ENCODE measurements around the gene OSBPL3.

Gene OSBPL3

GRCh38 chr7:24888653-24889052, 91.3 kb downstream of the OSBPL3 start:
- no peak for FAIRE-seq

GRCh38 chr7:24885716-24886115, 94.3 kb downstream of the OSBPL3 start:
- FAIRE-seq: no peak

- no peak for FAIRE-seq
Measured at GRCh38 chr7:24885305-24885704, 94.7 kb downstream of the OSBPL3 start.

GRCh38 chr7:24884401-24884800, 95.6 kb downstream of the OSBPL3 start:
- FAIRE-seq: no peak

GRCh38 chr7:24883622-24884013, 96.4 kb downstream of the OSBPL3 start:
- FAIRE-seq: no peak

- FAIRE-seq: no peak
Measured at GRCh38 chr7:24882989-24883621, 96.9 kb downstream of the OSBPL3 start.

- FAIRE-seq: no peak
Measured at GRCh38 chr7:24881623-24882022, 98.4 kb downstream of the OSBPL3 start.

GRCh38 chr7:24880886-24881285, 99.1 kb downstream of the OSBPL3 start:
- FAIRE-seq: no peak

- FAIRE-seq: no peak
Measured at GRCh38 chr7:24879291-24879690, 100.7 kb downstream of the OSBPL3 start.

GRCh38 chr7:24877790-24878311, 102.1 kb downstream of the OSBPL3 start:
- FAIRE-seq: no peak

GRCh38 chr7:24874791-24875190, 105.2 kb downstream of the OSBPL3 start:
- FAIRE-seq: no peak

GRCh38 chr7:24873944-24874343, 106.0 kb downstream of the OSBPL3 start:
- no peak for FAIRE-seq

GRCh38 chr7:24871770-24872169, 108.2 kb downstream of the OSBPL3 start:
- no peak for FAIRE-seq

- FAIRE-seq: no peak
Measured at GRCh38 chr7:24870766-24871165, 109.2 kb downstream of the OSBPL3 start.

GRCh38 chr7:24869572-24869971, 110.4 kb downstream of the OSBPL3 start:
- FAIRE-seq: no peak

- no peak for FAIRE-seq
Measured at GRCh38 chr7:24868741-24869140, 111.2 kb downstream of the OSBPL3 start.

GRCh38 chr7:24866004-24866615, 113.9 kb downstream of the OSBPL3 start:
- no peak for FAIRE-seq

GRCh38 chr7:24864214-24864817, 115.7 kb downstream of the OSBPL3 start:
- FAIRE-seq: no peak

GRCh38 chr7:24863626-24864025, 116.4 kb downstream of the OSBPL3 start:
- no peak for FAIRE-seq

- FAIRE-seq: no peak
Measured at GRCh38 chr7:24862461-24862860, 117.5 kb downstream of the OSBPL3 start.

- no peak for FAIRE-seq
Measured at GRCh38 chr7:24861336-24861735, 118.6 kb downstream of the OSBPL3 start.

- no peak for FAIRE-seq
Measured at GRCh38 chr7:24860611-24861010, 119.4 kb downstream of the OSBPL3 start.

GRCh38 chr7:24858108-24858977, 121.6 kb downstream of the OSBPL3 start:
- FAIRE-seq: no peak
